ENCODE results near the gene SLC30A2.

Gene SLC30A2

GRCh38 chr1:26043765-26044164 lies 2.2 kb downstream of the SLC30A2 start:
- in situ Hi-C loops (cut with MboI; ENCODE audit: low sequenced_read_pairs), result no loop called here

- in situ Hi-C loops (cut with MboI; ENCODE audit: low sequenced_read_pairs), result no loop called here
These were observed 3.9 kb downstream of the SLC30A2 start for GRCh38 chr1:26041978-26042377.

GRCh38 chr1:26041401-26041800 lies 4.5 kb downstream of the SLC30A2 start:
- in situ Hi-C loops (cut with MboI; ENCODE audit: low sequenced_read_pairs), result no loop called here

- in situ Hi-C loops (cut with MboI; ENCODE audit: low sequenced_read_pairs), result no loop called here
These were observed 7.0 kb downstream of the SLC30A2 start for GRCh38 chr1:26038904-26039303.

- in situ Hi-C loops (cut with MboI; ENCODE audit: low sequenced_read_pairs), result no loop called here
These were observed 7.4 kb downstream of the SLC30A2 start for GRCh38 chr1:26038477-26038876.

GRCh38 chr1:26037904-26038303 lies 8.0 kb downstream of the SLC30A2 start:
- in situ Hi-C loops (cut with MboI; ENCODE audit: low sequenced_read_pairs), result no loop called here

GRCh38 chr1:26036756-26037281 lies 9.1 kb downstream of the SLC30A2 start:
- in situ Hi-C loops (cut with MboI; ENCODE audit: low sequenced_read_pairs), result no loop called here

- in situ Hi-C loops (cut with MboI; ENCODE audit: low sequenced_read_pairs), result no loop called here
These were observed 9.8 kb downstream of the SLC30A2 start for GRCh38 chr1:26035959-26036755.

- in situ Hi-C loops (cut with MboI; ENCODE audit: low sequenced_read_pairs), result no loop called here
These were observed 10.5 kb downstream of the SLC30A2 start for GRCh38 chr1:26035203-26035958.

- in situ Hi-C loops (cut with MboI; ENCODE audit: low sequenced_read_pairs), result no loop called here
These were observed 11.3 kb downstream of the SLC30A2 start for GRCh38 chr1:26034504-26035202.

- in situ Hi-C loops (cut with MboI; ENCODE audit: low sequenced_read_pairs), result no loop called here
These were observed 13.1 kb downstream of the SLC30A2 start for GRCh38 chr1:26032656-26033357.

GRCh38 chr1:26031611-26032220 lies 14.2 kb downstream of the SLC30A2 start:
- in situ Hi-C loops (cut with MboI; ENCODE audit: low sequenced_read_pairs), result no loop called here

- in situ Hi-C loops (cut with MboI; ENCODE audit: low sequenced_read_pairs), result no loop called here
These were observed 14.7 kb downstream of the SLC30A2 start for GRCh38 chr1:26031196-26031595.

- in situ Hi-C loops (cut with MboI; ENCODE audit: low sequenced_read_pairs), result loop anchor here (10.0 kb wide), 1 partner anchor 135 kb away; no protein-coding TSS in a partner anchor
These were observed 15.9 kb downstream of the SLC30A2 start for GRCh38 chr1:26029864-26030481.

- in situ Hi-C loops (cut with MboI; ENCODE audit: low sequenced_read_pairs), result loop anchor here (10.0 kb wide), 1 partner anchor 134 kb away; no protein-coding TSS in a partner anchor
These were observed 16.7 kb downstream of the SLC30A2 start for GRCh38 chr1:26029054-26029863.

- in situ Hi-C loops (cut with MboI; ENCODE audit: low sequenced_read_pairs), result loop anchor here (10.0 kb wide), 1 partner anchor 134 kb away; no protein-coding TSS in a partner anchor
These were observed 17.4 kb downstream of the SLC30A2 start for GRCh38 chr1:26028490-26028980.

- in situ Hi-C loops (cut with MboI; ENCODE audit: low sequenced_read_pairs), result loop anchor here (10.0 kb wide), 1 partner anchor 133 kb away; no protein-coding TSS in a partner anchor
These were observed 18.0 kb downstream of the SLC30A2 start for GRCh38 chr1:26027716-26028489.

- in situ Hi-C loops (cut with MboI; ENCODE audit: low sequenced_read_pairs), result loop anchor here (10.0 kb wide), 1 partner anchor 131 kb away; no protein-coding TSS in a partner anchor
These were observed 20.4 kb downstream of the SLC30A2 start for GRCh38 chr1:26025517-26025916.
